K562 (cell line): ENCODE results near the gene C17orf75. TPM values are rescaled to one million over a fixed set of nuclear protein-coding genes. Genes with fewer than 3 reads are reported as not detected.
A peak's percentile ranks its signal among the peaks of the same experiment; 100 is the strongest.

Source experiments
- BRD4 ChIP-seq: fragments of 200-600 bp; sonication (generic); IDR thresholded peaks from 2 replicates; pipeline ENCODE4 v1.6.1; 2017; ENCODE audit warnings: inconsistent platforms
- CREM ChIP-seq: IDR thresholded peaks from 2 replicates; pipeline ENCODE4 v1.6.1; 2014; ENCODE audit warnings: antibody characterized with exemption, low read depth
- HDGF ChIP-seq: fragments of 450-650 bp; IDR thresholded peaks from 2 replicates; pipeline ENCODE4 v1.6.1; 2016
- HMGN3 ChIP-seq: IDR thresholded peaks from 2 replicates; pipeline ENCODE4 v1.6.1; 2011; ENCODE audit warnings: borderline replicate concordance, low read depth, mild to moderate bottlenecking, mixed read lengths, low read length; ENCODE audit not compliant: insufficient read length; ENCODE audit errors: extremely low read depth
- NFE2L1 ChIP-seq: fragments of 450-650 bp; IDR thresholded peaks from 2 replicates; pipeline ENCODE4 v1.6.1; 2016; ENCODE audit warnings: missing genetic modification characterization, low read depth, mild to moderate bottlenecking, missing compliant biosample characterization, moderate library complexity, borderline replicate concordance
- PHB ChIP-seq: fragments of 250-450 bp; sonication (Bioruptor Pico); IDR thresholded peaks from 2 replicates; pipeline ENCODE4 v1.5.0; 2021
- PRMT5 ChIP-seq: sonication (generic); formaldehyde crosslinking; IDR thresholded peaks from 2 replicates; pipeline ENCODE4 v1.5.0; 2020; ENCODE audit warnings: missing genetic modification reagents
- SUPT5H ChIP-seq: fragments of 450-650 bp; IDR thresholded peaks from 2 replicates; pipeline ENCODE4 v1.6.1; 2016
- TBL1XR1 ChIP-seq, 2 experiments: IDR thresholded peaks; 2 replicates each; pipeline ENCODE4 v1.6.1; 2012; ENCODE audit warnings: improper control_type of control experiment in 2 of 2, low read length in 2 of 2, mild to moderate bottlenecking in 1 of 2
- ZBTB8A ChIP-seq: fragments of 450-650 bp; IDR thresholded peaks from 2 replicates; pipeline ENCODE4 v1.6.1; 2018; ENCODE audit warnings: mild to moderate bottlenecking, moderate library complexity; ENCODE audit not compliant: partially characterized antibody
- ZKSCAN1 ChIP-seq: fragments of 150-350 bp; IDR thresholded peaks from 2 replicates; pipeline ENCODE4 v1.6.1; 2016; ENCODE audit warnings: low read depth, low read length
- ZNF507 ChIP-seq: conservative IDR thresholded peaks from 2 replicates; pipeline ENCODE4 v1.6.1; 2017; ENCODE audit warnings: missing genetic modification characterization, missing compliant biosample characterization
- ZNF551 ChIP-seq: fragments of 250-450 bp; sonication (Bioruptor Pico); IDR thresholded peaks from 2 replicates; pipeline ENCODE4 v1.5.0; 2021; ENCODE audit warnings: mild to moderate bottlenecking, moderate library complexity
- ZNF57 ChIP-seq: fragments of 450-650 bp; formaldehyde crosslinking; IDR thresholded peaks from 2 replicates; pipeline ENCODE4 v1.4.0; 2020; ENCODE audit warnings: mild to moderate bottlenecking, moderate library complexity
- polyA plus RNA-seq, 8 experiments: library from polyadenylated mRNA; depleted of rRNA in 4 of 8; stranded (reverse) in 5 of 8; unstranded in 3 of 8; fragments of >200 nt; fragmentation: Nextera tagmentation in 2 of 8; fragmentation: Illumina TruSeq in 1 of 8; extraction: Ambion mirVana in 2 of 8; extraction: Trizol in 1 of 8; gene quantifications; 2 replicates each; pipeline versions ENCODE4 v1.2.1 to v1.2.3, GENCODE V29; 2011 to 2014; ENCODE audit warnings: inconsistent platforms in 1 of 8, missing spikeins in 1 of 8
- total RNA-seq, 7 experiments: library from RNA; depleted of rRNA in 6 of 7; stranded (reverse); fragments of >200 nt in 6 of 7; fragmentation: Illumina TruSeq in 2 of 7; extraction: Trizol in 2 of 7; gene quantifications; 2 replicates each; pipeline versions ENCODE4 v1.2.1 to v1.2.3, GENCODE V29; 2011 to 2021; ENCODE audit warnings: low replicate concordance in 1 of 7
- TF ChIP-seq, protein P1 (sequence below): sonication (generic); formaldehyde crosslinking; IDR thresholded peaks from 2 replicates; pipeline ENCODE4 v1.8.0; 2022; ENCODE audit warnings: mild to moderate bottlenecking, low read depth, missing genetic modification reagents
- TF ChIP-seq, protein P2 (sequence below), 2 experiments: fragments of 250-450 bp in 1 of 2; fragments of 450-650 bp in 1 of 2; sonication (Bioruptor Pico) in 1 of 2; IDR thresholded peaks; 2 replicates each; pipeline versions ENCODE4 v1.6.1 to v1.8.0; 2016 to 2021; ENCODE audit warnings: mild to moderate bottlenecking in 2 of 2, moderate library complexity in 2 of 2, missing compliant biosample characterization in 1 of 2, missing genetic modification characterization in 1 of 2
- TF ChIP-seq, protein P3 (sequence below): fragments of 450-650 bp; formaldehyde crosslinking; IDR thresholded peaks from 2 replicates; pipeline ENCODE4 v1.4.0; 2020; ENCODE audit warnings: mild to moderate bottlenecking, moderate library complexity
- TF ChIP-seq, protein P4 (sequence below): fragments of 250-450 bp; sonication (Bioruptor Pico); IDR thresholded peaks from 2 replicates; pipeline ENCODE4 v1.4.0; 2020; ENCODE audit warnings: mild to moderate bottlenecking, moderate library complexity
- TF ChIP-seq, protein P5 (sequence below), 2 experiments: fragments of 450-650 bp; conservative IDR thresholded peaks; 2 replicates each; pipeline ENCODE4 v1.6.1; 2017; ENCODE audit warnings: mild to moderate bottlenecking in 2 of 2, moderate library complexity in 2 of 2
- TF ChIP-seq, protein P6 (sequence below): fragments of 450-650 bp; formaldehyde crosslinking; IDR thresholded peaks from 2 replicates; pipeline ENCODE4 v1.4.0; 2022; ENCODE audit warnings: missing genetic modification characterization
- TF ChIP-seq, protein P7 (sequence below): sonication (generic); IDR thresholded peaks from 2 replicates; pipeline ENCODE4 v1.6.1; 2016

Gene C17orf75
- total and polyA plus RNA-seq, 9 of the 15 experiments (the other 6 are each of a cell fraction or from before 2014, with no cell fraction given) = 15.5 to 55.7 (median 18.5) TPM

DNA sequence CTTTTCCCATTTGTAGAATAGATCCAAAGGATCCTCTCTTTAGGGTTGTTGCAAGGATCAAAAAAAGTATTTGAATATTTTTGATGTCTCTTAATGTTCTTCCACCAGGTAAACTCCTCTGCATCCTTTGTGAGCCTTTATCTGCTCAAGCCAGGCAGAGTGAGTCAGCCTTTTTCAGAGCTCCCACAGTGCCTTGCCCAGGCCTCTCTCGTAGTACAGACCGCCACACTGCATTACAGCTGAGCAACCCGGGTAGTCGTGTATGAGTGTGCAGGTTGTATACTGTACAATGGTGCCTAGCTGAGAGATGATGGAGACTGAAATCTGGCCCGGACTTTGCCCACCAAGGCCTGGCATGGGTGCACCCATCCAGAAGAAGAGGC lies 55.5 kb downstream of the C17orf75 start (continued):
- TF ChIP-seq ZKSCAN1 (no peak), PHB (CRISPR knock-in tag) (no peak), BRD4 (no peak), HDGF (no peak), NFE2L1 (tag) (peak; percentile 72; the same call in 1 of the 2 replicates), ZNF551 (no peak), ZNF57 (CRISPR knock-in tag) (no peak), ZNF507 (tag) (no peak), SUPT5H (no peak), CREM (peak; percentile 63), ZBTB8A (no peak), HMGN3 (no peak), TBL1XR1 (IDR thresholded peaks at IDR 0.05; ENCODE audit: low read length in 2 of 2) (0 out of 4 replicates have a peak, but pooled peaks have one; percentile 1 to 56), PRMT5 (no peak)
- TF ChIP-seq, protein P1, sequence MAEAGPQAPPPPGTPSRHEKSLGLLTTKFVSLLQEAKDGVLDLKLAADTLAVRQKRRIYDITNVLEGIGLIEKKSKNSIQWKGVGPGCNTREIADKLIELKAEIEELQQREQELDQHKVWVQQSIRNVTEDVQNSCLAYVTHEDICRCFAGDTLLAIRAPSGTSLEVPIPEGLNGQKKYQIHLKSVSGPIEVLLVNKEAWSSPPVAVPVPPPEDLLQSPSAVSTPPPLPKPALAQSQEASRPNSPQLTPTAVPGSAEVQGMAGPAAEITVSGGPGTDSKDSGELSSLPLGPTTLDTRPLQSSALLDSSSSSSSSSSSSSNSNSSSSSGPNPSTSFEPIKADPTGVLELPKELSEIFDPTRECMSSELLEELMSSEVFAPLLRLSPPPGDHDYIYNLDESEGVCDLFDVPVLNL (CRISPR knock-in tag) = no peak
- TF ChIP-seq, protein P2, sequence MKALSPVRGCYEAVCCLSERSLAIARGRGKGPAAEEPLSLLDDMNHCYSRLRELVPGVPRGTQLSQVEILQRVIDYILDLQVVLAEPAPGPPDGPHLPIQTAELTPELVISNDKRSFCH (CRISPR knock-in tag; IDR thresholded peaks at IDR 0.05) = no peak
- TF ChIP-seq, protein P2 (tag; IDR thresholded peaks at IDR 0.05) = no peak
- TF ChIP-seq, protein P3, sequence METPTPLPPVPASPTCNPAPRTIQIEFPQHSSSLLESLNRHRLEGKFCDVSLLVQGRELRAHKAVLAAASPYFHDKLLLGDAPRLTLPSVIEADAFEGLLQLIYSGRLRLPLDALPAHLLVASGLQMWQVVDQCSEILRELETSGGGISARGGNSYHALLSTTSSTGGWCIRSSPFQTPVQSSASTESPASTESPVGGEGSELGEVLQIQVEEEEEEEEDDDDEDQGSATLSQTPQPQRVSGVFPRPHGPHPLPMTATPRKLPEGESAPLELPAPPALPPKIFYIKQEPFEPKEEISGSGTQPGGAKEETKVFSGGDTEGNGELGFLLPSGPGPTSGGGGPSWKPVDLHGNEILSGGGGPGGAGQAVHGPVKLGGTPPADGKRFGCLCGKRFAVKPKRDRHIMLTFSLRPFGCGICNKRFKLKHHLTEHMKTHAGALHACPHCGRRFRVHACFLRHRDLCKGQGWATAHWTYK (CRISPR knock-in tag) = no peak
- TF ChIP-seq, protein P4, sequence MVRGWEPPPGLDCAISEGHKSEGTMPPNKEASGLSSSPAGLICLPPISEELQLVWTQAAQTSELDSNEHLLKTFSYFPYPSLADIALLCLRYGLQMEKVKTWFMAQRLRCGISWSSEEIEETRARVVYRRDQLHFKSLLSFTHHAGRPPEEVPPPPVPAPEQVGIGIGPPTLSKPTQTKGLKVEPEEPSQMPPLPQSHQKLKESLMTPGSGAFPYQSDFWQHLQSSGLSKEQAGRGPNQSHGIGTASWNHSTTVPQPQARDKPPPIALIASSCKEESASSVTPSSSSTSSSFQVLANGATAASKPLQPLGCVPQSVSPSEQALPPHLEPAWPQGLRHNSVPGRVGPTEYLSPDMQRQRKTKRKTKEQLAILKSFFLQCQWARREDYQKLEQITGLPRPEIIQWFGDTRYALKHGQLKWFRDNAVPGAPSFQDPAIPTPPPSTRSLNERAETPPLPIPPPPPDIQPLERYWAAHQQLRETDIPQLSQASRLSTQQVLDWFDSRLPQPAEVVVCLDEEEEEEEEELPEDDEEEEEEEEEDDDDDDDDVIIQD (CRISPR knock-in tag) = no peak
- TF ChIP-seq, protein P5, sequence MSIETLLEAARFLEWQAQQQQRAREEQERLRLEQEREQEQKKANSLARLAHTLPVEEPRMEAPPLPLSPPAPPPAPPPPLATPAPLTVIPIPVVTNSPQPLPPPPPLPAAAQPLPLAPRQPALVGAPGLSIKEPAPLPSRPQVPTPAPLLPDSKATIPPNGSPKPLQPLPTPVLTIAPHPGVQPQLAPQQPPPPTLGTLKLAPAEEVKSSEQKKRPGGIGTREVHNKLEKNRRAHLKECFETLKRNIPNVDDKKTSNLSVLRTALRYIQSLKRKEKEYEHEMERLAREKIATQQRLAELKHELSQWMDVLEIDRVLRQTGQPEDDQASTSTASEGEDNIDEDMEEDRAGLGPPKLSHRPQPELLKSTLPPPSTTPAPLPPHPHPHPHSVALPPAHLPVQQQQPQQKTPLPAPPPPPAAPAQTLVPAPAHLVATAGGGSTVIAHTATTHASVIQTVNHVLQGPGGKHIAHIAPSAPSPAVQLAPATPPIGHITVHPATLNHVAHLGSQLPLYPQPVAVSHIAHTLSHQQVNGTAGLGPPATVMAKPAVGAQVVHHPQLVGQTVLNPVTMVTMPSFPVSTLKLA (conservative IDR thresholded peaks at IDR 0.05) = 0 out of 4 replicates have a peak, but pooled peaks of 1 of the 2 experiments have one; percentile 33
- TF ChIP-seq, protein P6, sequence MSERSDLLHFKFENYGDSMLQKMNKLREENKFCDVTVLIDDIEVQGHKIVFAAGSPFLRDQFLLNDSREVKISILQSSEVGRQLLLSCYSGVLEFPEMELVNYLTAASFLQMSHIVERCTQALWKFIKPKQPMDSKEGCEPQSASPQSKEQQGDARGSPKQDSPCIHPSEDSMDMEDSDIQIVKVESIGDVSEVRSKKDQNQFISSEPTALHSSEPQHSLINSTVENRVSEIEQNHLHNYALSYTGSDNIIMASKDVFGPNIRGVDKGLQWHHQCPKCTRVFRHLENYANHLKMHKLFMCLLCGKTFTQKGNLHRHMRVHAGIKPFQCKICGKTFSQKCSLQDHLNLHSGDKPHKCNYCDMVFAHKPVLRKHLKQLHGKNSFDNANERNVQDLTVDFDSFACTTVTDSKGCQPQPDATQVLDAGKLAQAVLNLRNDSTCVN (CRISPR knock-in tag) = no peak
- TF ChIP-seq, protein P7, sequence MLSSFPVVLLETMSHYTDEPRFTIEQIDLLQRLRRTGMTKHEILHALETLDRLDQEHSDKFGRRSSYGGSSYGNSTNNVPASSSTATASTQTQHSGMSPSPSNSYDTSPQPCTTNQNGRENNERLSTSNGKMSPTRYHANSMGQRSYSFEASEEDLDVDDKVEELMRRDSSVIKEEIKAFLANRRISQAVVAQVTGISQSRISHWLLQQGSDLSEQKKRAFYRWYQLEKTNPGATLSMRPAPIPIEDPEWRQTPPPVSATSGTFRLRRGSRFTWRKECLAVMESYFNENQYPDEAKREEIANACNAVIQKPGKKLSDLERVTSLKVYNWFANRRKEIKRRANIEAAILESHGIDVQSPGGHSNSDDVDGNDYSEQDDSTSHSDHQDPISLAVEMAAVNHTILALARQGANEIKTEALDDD = peak; percentile 58; the same call in 1 of the 2 replicates
